ENCODE data around the gene VOPP1.

The VOPP1 gene

GRCh38 chr7:55477781-55478374, 94.4 kb downstream of the VOPP1 start:
- Histone ChIP-seq H4K20me1 (ENCODE audit: low read depth, low read length) (no peaks in the 10 kb centered on the region), H3K9ac (ENCODE audit: low read length) (no peak overlapping the region), H3K79me2 (ENCODE audit: insufficient read depth, low read length) (no peaks in the 10 kb centered on the region), H3K27ac (ENCODE audit: low read depth, low read length) (no peak overlapping the region), H3K9me3 (ENCODE audit: insufficient read depth, low read length) (no peaks in the 10 kb centered on the region), H3F3A (ENCODE audit: insufficient read depth) (no peaks in the 10 kb centered on the region), H3K4me2 (ENCODE audit: low read depth, low read length, poor library complexity, severe bottlenecking) (no peak overlapping the region), H3K9me2 (replicated peaks; ENCODE audit: insufficient read depth, low read length) (no peaks in the 10 kb centered on the region), H3K27me3 (ENCODE audit: low read length) (no peaks in the 10 kb centered on the region), H3K4me3 (ENCODE audit: insufficient read depth, low read length, poor library complexity, severe bottlenecking) (no peak overlapping the region), H3K36me3 (ENCODE audit: low read length) (no peaks in the 10 kb centered on the region), H2AFZ (ENCODE audit: low read depth, low read length, severe bottlenecking) (no peak overlapping the region)
- TF ChIP-seq EZH2phosphoT487 (conservative IDR thresholded peaks at IDR 0.05; ENCODE audit: low read length) (no peak), CTCF (IDR thresholded peaks at IDR 0.05; ENCODE audit: insufficient read depth, low read length, poor library complexity, severe bottlenecking) (no peak)

GRCh38 chr7:55476852-55477780, 95.2 kb downstream of the VOPP1 start:
- Histone ChIP-seq H3K9me3 (ENCODE audit: insufficient read depth, low read length) (no peaks in the 10 kb centered on the region), H3K27me3 (ENCODE audit: low read length) (no peaks in the 10 kb centered on the region), H3K9ac (ENCODE audit: low read length) (no peak overlapping the region), H3K27ac (ENCODE audit: low read depth, low read length) (no peak overlapping the region), H3F3A (ENCODE audit: insufficient read depth) (no peaks in the 10 kb centered on the region), H3K9me2 (replicated peaks; ENCODE audit: insufficient read depth, low read length) (no peaks in the 10 kb centered on the region), H2AFZ (ENCODE audit: low read depth, low read length, severe bottlenecking) (no peak overlapping the region), H3K36me3 (ENCODE audit: low read length) (no peaks in the 10 kb centered on the region), H3K79me2 (ENCODE audit: insufficient read depth, low read length) (no peaks in the 10 kb centered on the region), H3K4me3 (ENCODE audit: insufficient read depth, low read length, poor library complexity, severe bottlenecking) (no peak overlapping the region), H3K4me2 (ENCODE audit: low read depth, low read length, poor library complexity, severe bottlenecking) (no peak overlapping the region), H4K20me1 (ENCODE audit: low read depth, low read length) (no peaks in the 10 kb centered on the region)
- TF ChIP-seq CTCF (IDR thresholded peaks at IDR 0.05; ENCODE audit: insufficient read depth, low read length, poor library complexity, severe bottlenecking): no peak
- TF ChIP-seq EZH2phosphoT487 (conservative IDR thresholded peaks at IDR 0.05; ENCODE audit: low read length): no peak

GRCh38 chr7:55475855-55476803, 96.2 kb downstream of the VOPP1 start:
- Histone ChIP-seq H3K9me3 (ENCODE audit: insufficient read depth, low read length) (no peaks in the 10 kb centered on the region), H3F3A (ENCODE audit: insufficient read depth) (no peaks in the 10 kb centered on the region), H4K20me1 (ENCODE audit: low read depth, low read length) (no peaks in the 10 kb centered on the region), H3K79me2 (ENCODE audit: insufficient read depth, low read length) (no peaks in the 10 kb centered on the region), H3K27ac (ENCODE audit: low read depth, low read length) (no peak overlapping the region), H2AFZ (ENCODE audit: low read depth, low read length, severe bottlenecking) (no peak overlapping the region), H3K4me3 (ENCODE audit: insufficient read depth, low read length, poor library complexity, severe bottlenecking) (no peak overlapping the region), H3K4me2 (ENCODE audit: low read depth, low read length, poor library complexity, severe bottlenecking) (no peak overlapping the region), H3K27me3 (ENCODE audit: low read length) (no peaks in the 10 kb centered on the region), H3K36me3 (ENCODE audit: low read length) (no peaks in the 10 kb centered on the region), H3K9me2 (replicated peaks; ENCODE audit: insufficient read depth, low read length) (no peaks in the 10 kb centered on the region), H3K9ac (ENCODE audit: low read length) (no peak overlapping the region)
- TF ChIP-seq EZH2phosphoT487 (conservative IDR thresholded peaks at IDR 0.05; ENCODE audit: low read length): no peak
- TF ChIP-seq CTCF (IDR thresholded peaks at IDR 0.05; ENCODE audit: insufficient read depth, low read length, poor library complexity, severe bottlenecking): no peak
